ENCODE measurements around the gene C2CD2.

C2CD2 gene

DNA sequence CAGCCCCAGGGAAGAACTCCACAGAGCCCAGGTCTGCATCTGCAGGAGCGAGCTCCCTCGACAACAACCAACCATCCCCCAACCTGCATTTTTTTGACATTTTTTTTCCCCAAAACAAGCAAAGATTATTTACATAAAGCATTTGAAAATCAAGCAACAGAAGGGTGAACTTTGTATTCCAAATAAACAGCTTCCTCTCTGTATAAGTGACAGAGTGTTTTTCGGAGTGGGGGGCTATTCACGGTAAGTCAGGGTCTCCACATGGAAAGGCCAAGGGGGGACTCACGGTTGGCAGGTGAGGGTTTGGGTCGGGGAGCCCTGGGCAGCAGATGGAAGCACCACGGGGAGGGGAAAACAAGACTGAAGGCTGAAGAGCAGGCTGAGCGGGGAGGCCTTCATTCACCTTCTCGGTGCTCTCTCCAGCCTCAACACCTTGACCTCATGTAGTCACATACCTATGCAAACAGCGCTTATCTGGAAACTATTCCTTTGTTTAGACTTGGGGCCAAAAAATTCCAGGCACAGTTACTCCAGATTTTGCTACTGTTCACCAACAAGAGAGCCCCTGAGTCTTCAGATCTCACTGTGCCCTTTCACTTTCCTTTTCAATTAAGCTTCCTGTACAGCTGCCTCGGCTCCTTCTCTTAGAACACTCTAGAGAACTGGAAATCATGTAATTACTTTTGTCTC lies 27.6 kb downstream of the C2CD2 start:
- Histone ChIP-seq H3K9ac (ENCODE audit: low read length) (peak overlapping the region; percentile 63), H3K4me1 (ENCODE audit: low read length) (peaks cover 53% of the 10 kb centered on the region), H3K27me3 (ENCODE audit: low read depth, low read length) (no peaks in the 10 kb centered on the region), H3K36me3 (replicated peaks; ENCODE audit: low read depth, low read length) (no peaks in the 10 kb centered on the region), H2AFZ (ENCODE audit: low read depth, low read length) (peak overlapping the region; percentile 88), H3K79me2 (ENCODE audit: low read length) (no peaks in the 10 kb centered on the region), H3K4me2 (ENCODE audit: low read length) (peak overlapping the region; percentile 80), H3K4me3 (ENCODE audit: low read length) (peak overlapping the region; percentile 71), H4K20me1 (ENCODE audit: insufficient read depth, low read length) (no peaks in the 10 kb centered on the region), H3K9me3 (ENCODE audit: insufficient read depth, low read length) (no peaks in the 10 kb centered on the region), H3K27ac (ENCODE audit: low read length) (peak overlapping the region; percentile 77)
- TF ChIP-seq, protein P1, sequence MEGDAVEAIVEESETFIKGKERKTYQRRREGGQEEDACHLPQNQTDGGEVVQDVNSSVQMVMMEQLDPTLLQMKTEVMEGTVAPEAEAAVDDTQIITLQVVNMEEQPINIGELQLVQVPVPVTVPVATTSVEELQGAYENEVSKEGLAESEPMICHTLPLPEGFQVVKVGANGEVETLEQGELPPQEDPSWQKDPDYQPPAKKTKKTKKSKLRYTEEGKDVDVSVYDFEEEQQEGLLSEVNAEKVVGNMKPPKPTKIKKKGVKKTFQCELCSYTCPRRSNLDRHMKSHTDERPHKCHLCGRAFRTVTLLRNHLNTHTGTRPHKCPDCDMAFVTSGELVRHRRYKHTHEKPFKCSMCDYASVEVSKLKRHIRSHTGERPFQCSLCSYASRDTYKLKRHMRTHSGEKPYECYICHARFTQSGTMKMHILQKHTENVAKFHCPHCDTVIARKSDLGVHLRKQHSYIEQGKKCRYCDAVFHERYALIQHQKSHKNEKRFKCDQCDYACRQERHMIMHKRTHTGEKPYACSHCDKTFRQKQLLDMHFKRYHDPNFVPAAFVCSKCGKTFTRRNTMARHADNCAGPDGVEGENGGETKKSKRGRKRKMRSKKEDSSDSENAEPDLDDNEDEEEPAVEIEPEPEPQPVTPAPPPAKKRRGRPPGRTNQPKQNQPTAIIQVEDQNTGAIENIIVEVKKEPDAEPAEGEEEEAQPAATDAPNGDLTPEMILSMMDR (IDR thresholded peaks at IDR 0.05; ENCODE audit: low read depth, low read length) = no peak

DNA sequence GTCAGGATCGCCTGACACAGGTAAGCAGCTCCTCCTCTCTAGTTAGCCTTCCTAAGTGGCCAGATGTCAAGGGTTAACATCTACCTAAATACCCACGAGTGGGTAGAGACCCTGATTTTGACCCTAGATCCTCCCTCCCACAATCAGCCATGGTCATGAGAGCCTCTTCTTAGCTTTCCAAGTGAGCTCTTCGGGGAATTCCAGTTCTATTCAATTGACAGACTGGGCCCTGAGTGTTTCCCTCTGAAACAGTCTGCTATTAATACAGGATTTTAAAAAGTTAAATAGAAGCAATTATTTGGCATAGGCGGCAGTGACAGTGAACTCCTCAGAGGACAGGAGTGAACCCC lies 28.1 kb downstream of the C2CD2 start:
- Histone ChIP-seq H3K27me3 (ENCODE audit: low read depth, low read length) (0 out of 2 replicates have a peak, but pooled peaks cover 4% of the 10 kb centered on the region), H3K27ac (ENCODE audit: low read length) (0 out of 2 replicates have a peak overlapping the region, but pooled peaks have one; percentile 77), H4K20me1 (ENCODE audit: insufficient read depth, low read length) (no peaks in the 10 kb centered on the region), H3K4me2 (ENCODE audit: low read length) (peak overlapping the region; percentile 80), H3K4me3 (ENCODE audit: low read length) (peak overlapping the region; percentile 71), H3K4me1 (ENCODE audit: low read length) (peaks cover 58% of the 10 kb centered on the region), H3K79me2 (ENCODE audit: low read length) (no peaks in the 10 kb centered on the region), H2AFZ (ENCODE audit: low read depth, low read length) (no peak overlapping the region), H3K36me3 (replicated peaks; ENCODE audit: low read depth, low read length) (no peaks in the 10 kb centered on the region), H3K9ac (ENCODE audit: low read length) (peak overlapping the region; percentile 63; the same call in 1 of the 2 replicates), H3K9me3 (ENCODE audit: insufficient read depth, low read length) (no peaks in the 10 kb centered on the region)
- TF ChIP-seq EZH2phosphoT487 (IDR thresholded peaks at IDR 0.05; ENCODE audit: low read depth) = no peak
- TF ChIP-seq, protein P1 (IDR thresholded peaks at IDR 0.05; ENCODE audit: low read depth, low read length) = no peak

DNA sequence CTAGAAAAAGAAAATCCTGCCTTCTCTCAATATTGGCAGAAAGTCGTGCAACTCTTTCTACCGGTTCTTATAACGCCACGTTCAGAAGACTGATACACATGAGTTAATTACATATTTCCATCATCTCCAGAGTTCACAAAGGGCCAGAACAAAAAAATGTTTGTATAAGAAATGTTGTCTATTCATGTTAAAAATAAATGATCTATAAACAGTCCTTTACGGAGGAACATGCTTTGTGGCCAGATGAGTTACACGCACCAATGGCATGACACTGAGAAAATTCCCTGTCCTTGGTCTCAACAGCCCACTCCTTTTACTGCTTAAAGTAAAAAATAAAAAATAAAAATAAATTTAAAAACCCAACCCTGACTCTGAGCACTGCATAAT lies 29.5 kb downstream of the C2CD2 start:
- no peaks in the 10 kb centered on the region for H4K20me1 ChIP-seq (ENCODE audit: insufficient read depth, low read length)
- TF ChIP-seq, protein P1 (IDR thresholded peaks at IDR 0.05; ENCODE audit: low read depth, low read length) = no peak
- TF ChIP-seq EZH2phosphoT487 (IDR thresholded peaks at IDR 0.05; ENCODE audit: low read depth) = no peak
- peaks cover 57% of the 10 kb centered on the region for H3K4me1 ChIP-seq (ENCODE audit: low read length)
- H3K79me2 ChIP-seq (ENCODE audit: low read length) = no peaks in the 10 kb centered on the region
- no peaks in the 10 kb centered on the region for H3K36me3 ChIP-seq (replicated peaks; ENCODE audit: low read depth, low read length)
- H3K4me2 ChIP-seq (ENCODE audit: low read length) = no peak overlapping the region
- peaks cover 5% of the 10 kb centered on the region; the same call in 1 of the 2 replicates for H3K27me3 ChIP-seq (ENCODE audit: low read depth, low read length)
- no peak overlapping the region for H3K9ac ChIP-seq (ENCODE audit: low read length)
- H2AFZ ChIP-seq (ENCODE audit: low read depth, low read length) = no peak overlapping the region
- no peak overlapping the region for H3K27ac ChIP-seq (ENCODE audit: low read length)
- no peak overlapping the region for H3K4me3 ChIP-seq (ENCODE audit: low read length)
- no peaks in the 10 kb centered on the region for H3K9me3 ChIP-seq (ENCODE audit: insufficient read depth, low read length)

DNA sequence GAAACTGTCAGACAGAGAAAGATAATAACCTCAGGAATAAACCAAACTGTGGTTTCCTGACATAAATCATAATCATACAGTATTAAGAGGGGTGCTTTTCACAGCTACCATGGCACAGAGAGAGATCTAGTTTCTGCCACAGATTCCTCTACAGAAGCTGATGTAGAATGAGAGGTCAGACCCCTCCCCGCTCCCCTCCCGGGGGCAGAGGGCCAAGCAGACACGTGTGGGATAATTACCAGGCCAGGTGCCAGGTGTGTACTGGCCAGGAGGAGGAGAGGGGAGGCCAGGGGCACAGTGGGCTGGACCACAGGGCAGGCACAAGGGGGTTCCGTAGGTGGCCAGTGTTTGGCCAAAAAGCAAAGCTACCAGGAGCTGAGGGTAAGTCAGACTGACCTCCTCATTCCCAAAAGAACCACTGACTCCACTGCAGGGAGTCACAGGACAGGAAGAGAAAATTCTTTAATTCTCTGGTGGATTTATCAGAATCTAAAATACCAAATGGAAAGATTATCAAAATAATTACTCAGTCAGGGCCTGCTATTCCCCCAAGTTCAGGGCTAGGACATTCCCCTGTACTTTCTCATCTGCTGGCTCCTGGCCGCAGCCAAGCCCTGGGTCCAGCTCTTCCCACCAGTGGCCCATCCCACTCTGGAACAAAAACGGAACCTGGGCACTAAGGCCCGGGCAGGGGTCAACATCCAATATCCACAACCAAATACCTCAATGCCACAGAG lies 30.0 kb downstream of the C2CD2 start:
- Histone ChIP-seq H4K20me1 (ENCODE audit: insufficient read depth, low read length) (no peaks in the 10 kb centered on the region), H3K79me2 (ENCODE audit: low read length) (no peaks in the 10 kb centered on the region), H3K9me3 (ENCODE audit: insufficient read depth, low read length) (no peaks in the 10 kb centered on the region), H3K4me1 (ENCODE audit: low read length) (peaks cover 52% of the 10 kb centered on the region), H3K4me3 (ENCODE audit: low read length) (no peak overlapping the region), H3K36me3 (replicated peaks; ENCODE audit: low read depth, low read length) (no peaks in the 10 kb centered on the region), H3K27ac (ENCODE audit: low read length) (no peak overlapping the region), H3K9ac (ENCODE audit: low read length) (no peak overlapping the region), H3K27me3 (ENCODE audit: low read depth, low read length) (peaks cover 5% of the 10 kb centered on the region; the same call in 1 of the 2 replicates), H2AFZ (ENCODE audit: low read depth, low read length) (no peak overlapping the region), H3K4me2 (ENCODE audit: low read length) (no peak overlapping the region)
- no peak for TF ChIP-seq EZH2phosphoT487 (IDR thresholded peaks at IDR 0.05; ENCODE audit: low read depth)
- TF ChIP-seq, protein P1 (IDR thresholded peaks at IDR 0.05; ENCODE audit: low read depth, low read length) = no peak
